Progenitor cell of endocrine pancreas (in vitro differentiated cells): ENCODE data around the gene VSIG4. TPM values are rescaled to one million over a fixed set of nuclear protein-coding genes. Genes with fewer than 3 reads are reported as not detected.

Experiments used
- DNase-seq: peaks from one replicate; pipeline ENCODE4 v3.0.0; 2021; ENCODE audit warnings: low spot score; ENCODE audit not compliant: unreplicated experiment
- H3K27ac Mint-ChIP-seq: 2 replicates; pipeline ENCODE4 v1.8.0; 2021; ENCODE audit warnings: mild to moderate bottlenecking, moderate library complexity, mixed read lengths
- H3K27me3 Mint-ChIP-seq: 2 replicates; pipeline ENCODE4 v1.8.0; 2021; ENCODE audit warnings: mixed read lengths
- H3K36me3 Mint-ChIP-seq: 2 replicates; pipeline ENCODE4 v1.8.0; 2022; ENCODE audit warnings: mixed read lengths; ENCODE audit not compliant: insufficient read depth
- H3K4me1 Mint-ChIP-seq: 2 replicates; pipeline ENCODE4 v1.8.0; 2021; ENCODE audit warnings: low read depth, mixed read lengths
- H3K4me3 Mint-ChIP-seq: 2 replicates; pipeline ENCODE4 v1.8.0; 2021; ENCODE audit warnings: low read depth, mild to moderate bottlenecking, moderate library complexity, mixed read lengths
- H3K9me3 Mint-ChIP-seq: 2 replicates; pipeline ENCODE4 v1.8.0; 2021; ENCODE audit warnings: low read depth, mixed read lengths
- CTCF ChIP-seq: fragments of 200-600 bp; sonication (generic); IDR thresholded peaks from one replicate; pipeline ENCODE4 v1.5.0; 2021; ENCODE audit warnings: antibody characterized with exemption, mild to moderate bottlenecking; ENCODE audit not compliant: unreplicated experiment
- total RNA-seq: library from RNA; stranded (reverse); gene quantifications from 2 replicates; pipeline ENCODE4 v1.2.1, GENCODE V29; 2021

Gene VSIG4
- total RNA-seq, 1 donor from 2014 or later, result not detected

- Mint-ChIP-seq H3K4me3 (no peak overlapping the region), H3K9me3 (peaks cover 8% of the 10 kb centered on the region), H3K36me3 (no peaks in the 10 kb centered on the region), H3K4me1 (no peaks in the 10 kb centered on the region), H3K27ac (no peak overlapping the region), H3K27me3 (no peaks in the 10 kb centered on the region)
- DNase-seq, result no peak
- TF ChIP-seq CTCF, result no peak
These were observed 3.6 kb downstream of the VSIG4 start for GRCh38 chrX:66036231-66036630.

- H3K9me3 Mint-ChIP-seq, result peaks cover 8% of the 10 kb centered on the region
- no peaks in the 10 kb centered on the region for H3K27me3 Mint-ChIP-seq
- no peak for DNase-seq
- H3K4me3 Mint-ChIP-seq, result no peak overlapping the region
- H3K4me1 Mint-ChIP-seq, result no peaks in the 10 kb centered on the region
- H3K27ac Mint-ChIP-seq, result no peak overlapping the region
- TF ChIP-seq CTCF, result no peak
- H3K36me3 Mint-ChIP-seq, result no peaks in the 10 kb centered on the region
These were observed 4.2 kb downstream of the VSIG4 start for GRCh38 chrX:66035667-66036066.

GRCh38 chrX:66030505-66031317 lies 9.2 kb downstream of the VSIG4 start:
- peak; percentile 55 for TF ChIP-seq CTCF
- no peak for DNase-seq
- Mint-ChIP-seq H3K36me3 (no peaks in the 10 kb centered on the region), H3K9me3 (peaks cover 6% of the 10 kb centered on the region), H3K4me1 (peaks cover 3% of the 10 kb centered on the region), H3K4me3 (no peak overlapping the region), H3K27ac (no peak overlapping the region), H3K27me3 (no peaks in the 10 kb centered on the region)

GRCh38 chrX:66028936-66029335 lies 10.9 kb downstream of the VSIG4 start:
- Mint-ChIP-seq H3K36me3 (no peaks in the 10 kb centered on the region), H3K27me3 (no peaks in the 10 kb centered on the region), H3K4me1 (peaks cover 3% of the 10 kb centered on the region), H3K9me3 (peaks cover 12% of the 10 kb centered on the region), H3K27ac (no peak overlapping the region), H3K4me3 (no peak overlapping the region)
- no peak for DNase-seq
- TF ChIP-seq CTCF, result no peak

GRCh38 chrX:66024570-66024969 lies 15.3 kb downstream of the VSIG4 start:
- no peak overlapping the region for H3K27ac Mint-ChIP-seq
- no peaks in the 10 kb centered on the region for H3K36me3 Mint-ChIP-seq
- no peak for TF ChIP-seq CTCF
- no peak overlapping the region for H3K4me3 Mint-ChIP-seq
- H3K4me1 Mint-ChIP-seq, result peaks cover 2% of the 10 kb centered on the region
- H3K9me3 Mint-ChIP-seq, result peaks cover 29% of the 10 kb centered on the region
- DNase-seq, result no peak
- H3K27me3 Mint-ChIP-seq, result no peaks in the 10 kb centered on the region
